NCI-H510A treated with DMSO at 0.1 percent for 48 hours (cell line): ENCODE results near the gene ATP8B2.
"Not testable (repeated sequence)": the region's sequence is repeated elsewhere in the genome, so short reads cannot be mapped to it uniquely, and the experiment has no call there.

Experiments used
- DNase-seq: peaks from one replicate; lab custom pipeline; 2025; lab: John Stamatoyannopoulos, UW

ATP8B2 gene

GRCh38 chr1:154323493-154323892, 1.8 kb upstream of the ATP8B2 start:
- no peak for DNase-seq

DNA sequence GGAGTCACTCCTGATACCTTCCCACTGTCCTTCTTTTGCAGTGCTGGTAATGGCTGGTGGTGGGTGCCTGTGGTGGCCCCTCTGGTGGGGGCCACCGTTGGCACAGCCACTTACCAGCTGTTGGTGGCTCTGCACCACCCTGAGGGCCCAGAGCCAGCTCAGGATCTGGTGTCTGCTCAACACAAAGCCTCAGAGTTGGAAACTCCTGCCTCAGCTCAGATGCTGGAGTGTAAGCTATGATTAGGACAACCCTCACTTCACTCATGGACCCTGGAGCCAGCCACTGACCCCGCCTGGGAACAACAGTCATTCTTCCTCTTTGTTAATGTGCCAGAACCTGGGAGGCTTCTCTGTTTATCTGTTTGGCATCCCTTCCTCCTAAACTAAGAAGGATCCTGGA, 1.1 kb upstream of the ATP8B2 start:
- DNase-seq, result no peak

GRCh38 chr1:154325583-154326545, 539 bp downstream of the ATP8B2 start:
- DNase-seq, result peak; percentile 52

DNA sequence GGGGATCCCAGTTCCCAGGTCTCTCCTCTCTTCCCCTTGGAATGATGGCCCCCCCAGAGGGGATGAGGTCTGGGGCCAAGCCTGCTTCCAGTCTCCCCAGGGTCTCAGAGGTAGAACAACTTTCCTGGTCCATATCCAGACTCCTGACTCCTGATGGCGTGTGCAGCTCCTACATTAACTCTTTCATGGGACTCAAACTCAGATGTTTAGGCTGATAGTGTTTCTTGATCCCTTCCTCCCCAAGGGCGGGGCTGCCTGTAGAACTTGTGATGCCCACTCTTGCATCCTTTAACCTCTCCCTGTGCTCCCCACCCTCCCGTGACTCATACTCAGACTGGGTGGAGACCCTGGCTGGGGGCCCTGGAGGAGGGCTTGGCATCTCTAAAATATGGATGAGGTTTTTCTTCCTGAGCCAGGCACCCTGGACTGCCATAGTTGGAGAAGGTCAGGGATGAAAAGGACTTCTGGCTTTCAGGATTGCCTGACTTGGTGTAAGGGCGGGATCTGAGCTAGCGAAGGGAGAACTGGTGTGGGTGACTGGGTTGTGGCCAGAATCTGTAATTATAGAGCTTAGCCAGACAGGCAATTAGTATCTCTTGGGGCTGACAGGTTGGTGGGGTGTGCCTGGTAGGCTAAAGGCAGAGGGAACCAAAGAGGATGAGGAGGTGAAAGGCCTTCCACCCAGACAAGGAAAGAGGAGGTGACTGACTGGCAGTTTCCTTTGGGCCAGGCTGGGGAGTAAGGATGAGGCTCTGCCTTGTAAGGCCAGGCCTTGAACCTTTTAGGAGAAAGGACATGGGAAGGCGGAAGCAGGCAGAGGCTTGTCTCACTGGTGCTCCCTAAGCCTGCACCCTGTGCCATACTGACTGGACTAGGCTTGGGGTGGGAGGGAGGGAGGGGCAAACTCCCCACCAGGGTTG, 1.5 kb downstream of the ATP8B2 start:
- no peak for DNase-seq

- peak; percentile 50 for DNase-seq
Measured at GRCh38 chr1:154327466-154328317, 2.4 kb downstream of the ATP8B2 start.

GRCh38 chr1:154328318-154329151, 3.2 kb downstream of the ATP8B2 start:
- DNase-seq, result peak; percentile 81

DNA sequence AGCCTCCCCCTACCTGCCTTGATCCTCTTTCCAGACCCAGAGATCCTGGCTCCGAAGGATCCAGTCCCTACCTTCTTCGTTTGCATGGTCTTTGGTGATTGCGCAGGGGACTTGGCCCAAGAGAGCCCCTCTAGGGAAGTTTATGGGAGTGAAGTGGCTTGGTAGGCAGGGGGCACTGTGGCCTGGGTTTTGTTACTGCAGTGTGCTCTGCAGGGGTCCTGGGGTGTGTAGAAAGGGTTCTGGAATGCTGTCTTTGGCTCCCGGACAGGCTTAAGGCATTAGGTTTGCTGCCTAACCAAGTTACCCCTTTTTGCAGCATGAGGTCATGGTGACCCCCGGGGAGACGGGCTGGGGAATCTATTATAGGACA, 3.8 kb downstream of the ATP8B2 start:
- DNase-seq, result no peak

DNA sequence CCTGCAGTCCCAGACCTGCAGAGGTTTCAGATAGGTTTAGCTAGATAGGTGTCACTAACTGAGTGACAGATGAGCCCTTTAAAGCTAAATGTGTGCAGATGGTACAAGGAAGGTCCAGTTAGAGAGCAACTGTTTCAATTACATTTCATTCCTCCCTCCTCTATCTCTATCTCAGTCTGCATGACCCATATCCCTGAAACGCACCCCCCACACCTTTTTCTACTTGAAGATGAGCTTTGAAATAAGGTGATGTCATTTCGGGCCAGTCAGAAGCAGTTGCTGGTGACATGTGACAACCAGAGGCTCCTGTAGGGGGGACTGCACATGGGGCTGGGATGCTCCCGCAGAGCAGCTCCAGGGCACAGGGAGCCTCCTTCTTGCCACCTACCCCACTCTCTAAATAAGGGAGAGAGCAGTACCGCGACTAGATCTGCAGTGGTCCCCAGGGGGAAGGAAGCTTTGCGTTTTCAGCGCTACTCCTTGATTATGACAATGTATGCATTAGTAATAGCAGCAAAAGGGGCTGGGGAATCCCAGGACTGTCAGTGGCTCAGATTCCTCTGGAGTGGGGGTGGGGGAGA, 4.3 kb downstream of the ATP8B2 start:
- no peak for DNase-seq

- no peak for DNase-seq
Measured at GRCh38 chr1:154330669-154331068, 5.3 kb downstream of the ATP8B2 start.

DNA sequence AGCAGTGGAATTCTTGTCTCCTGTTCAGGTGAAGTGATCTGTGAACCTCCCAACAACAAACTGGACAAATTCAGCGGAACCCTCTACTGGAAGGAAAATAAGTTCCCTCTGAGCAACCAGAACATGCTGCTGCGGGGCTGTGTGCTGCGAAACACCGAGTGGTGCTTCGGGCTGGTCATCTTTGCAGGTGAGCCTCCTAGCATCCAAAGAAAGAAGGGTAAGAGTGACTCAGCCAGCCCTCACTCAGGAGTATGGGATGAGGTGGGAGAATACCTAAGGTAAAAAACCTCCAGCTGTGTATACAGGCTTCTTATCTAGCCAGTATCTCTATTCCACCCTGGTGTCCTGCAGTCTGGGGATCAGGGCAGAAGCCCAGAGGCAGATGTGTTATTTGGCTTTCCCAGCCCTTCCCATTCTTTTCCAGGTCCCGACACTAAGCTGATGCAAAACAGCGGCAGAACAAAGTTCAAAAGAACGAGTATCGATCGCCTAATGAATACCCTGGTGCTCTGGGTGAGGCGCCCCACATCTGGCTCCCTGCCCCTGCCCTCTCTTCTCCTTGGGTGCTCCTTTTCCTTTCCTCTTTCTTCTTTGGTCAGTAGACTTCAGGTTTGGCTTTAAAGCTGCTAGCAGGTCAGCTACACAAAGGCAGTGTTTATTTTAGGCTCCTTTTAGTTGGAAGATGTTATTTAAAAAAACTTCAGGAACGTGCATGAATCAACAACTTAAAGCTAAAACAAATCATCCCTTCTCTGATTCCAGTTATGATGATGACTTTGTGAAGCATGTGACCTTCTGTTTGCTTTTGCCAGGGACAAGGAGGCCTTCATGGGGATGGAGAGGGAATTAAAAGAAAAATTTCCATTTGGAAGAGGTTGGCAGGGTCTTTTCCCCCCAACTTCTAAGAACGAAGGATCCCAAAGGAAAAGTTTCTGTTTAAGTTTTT, 9.0 kb downstream of the ATP8B2 start:
- DNase-seq, result no peak

- peak; percentile 87 for DNase-seq
Measured at GRCh38 chr1:154335025-154335714, 9.8 kb downstream of the ATP8B2 start.

GRCh38 chr1:154337253-154337894, 12.0 kb downstream of the ATP8B2 start:
- no peak for DNase-seq

GRCh38 chr1:154338875-154339274, 13.6 kb downstream of the ATP8B2 start:
- no peak for DNase-seq

- not testable (repeated sequence) for DNase-seq
Measured at GRCh38 chr1:154341366-154341765, 16.0 kb downstream of the ATP8B2 start.

DNA sequence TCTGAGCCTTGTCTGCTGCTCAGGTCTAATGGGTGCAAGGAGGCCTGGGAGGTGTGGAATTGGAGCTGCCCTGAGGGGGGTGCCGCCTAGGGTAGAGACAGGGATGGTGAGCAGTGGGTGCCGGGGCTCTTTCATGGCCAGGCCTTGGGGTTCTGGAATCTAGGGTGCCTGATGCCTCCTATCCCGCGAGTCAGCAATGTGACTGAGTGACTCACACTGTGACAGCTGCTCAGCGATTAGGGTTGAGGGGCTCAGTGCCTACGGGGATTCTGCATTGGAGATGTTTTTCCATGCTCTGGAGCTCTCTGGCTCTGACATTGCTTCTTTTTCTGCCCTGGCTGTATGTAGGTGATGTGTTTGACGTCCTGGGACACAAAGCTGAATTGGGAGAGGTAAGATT, 16.8 kb downstream of the ATP8B2 start:
- DNase-seq, result no peak

DNA sequence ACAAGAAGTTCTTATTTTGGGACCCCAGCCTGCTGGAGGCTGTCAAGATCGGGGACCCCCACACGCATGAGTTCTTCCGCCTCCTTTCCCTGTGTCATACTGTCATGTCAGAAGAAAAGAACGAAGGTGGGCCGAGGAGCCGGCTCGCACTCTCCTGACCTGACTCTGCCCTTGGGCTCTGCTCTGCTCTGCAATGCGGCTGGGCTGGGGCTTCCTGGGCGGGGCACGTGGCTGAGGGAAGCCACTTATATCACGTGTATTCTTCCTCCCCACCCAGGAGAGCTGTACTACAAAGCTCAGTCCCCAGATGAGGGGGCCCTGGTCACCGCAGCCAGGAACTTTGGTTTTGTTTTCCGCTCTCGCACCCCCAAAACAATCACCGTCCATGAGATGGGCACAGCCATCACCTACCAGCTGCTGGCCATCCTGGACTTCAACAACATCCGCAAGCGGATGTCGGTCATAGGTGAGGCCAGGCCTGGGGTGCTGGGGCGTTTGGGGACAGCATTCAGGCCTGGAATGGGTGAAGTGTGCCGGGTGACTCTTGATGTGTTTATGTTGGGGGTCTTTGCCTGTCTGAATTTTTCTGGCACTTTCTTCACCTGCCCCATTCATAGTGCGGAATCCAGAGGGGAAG, 17.6 kb downstream of the ATP8B2 start:
- DNase-seq, result no peak

DNA sequence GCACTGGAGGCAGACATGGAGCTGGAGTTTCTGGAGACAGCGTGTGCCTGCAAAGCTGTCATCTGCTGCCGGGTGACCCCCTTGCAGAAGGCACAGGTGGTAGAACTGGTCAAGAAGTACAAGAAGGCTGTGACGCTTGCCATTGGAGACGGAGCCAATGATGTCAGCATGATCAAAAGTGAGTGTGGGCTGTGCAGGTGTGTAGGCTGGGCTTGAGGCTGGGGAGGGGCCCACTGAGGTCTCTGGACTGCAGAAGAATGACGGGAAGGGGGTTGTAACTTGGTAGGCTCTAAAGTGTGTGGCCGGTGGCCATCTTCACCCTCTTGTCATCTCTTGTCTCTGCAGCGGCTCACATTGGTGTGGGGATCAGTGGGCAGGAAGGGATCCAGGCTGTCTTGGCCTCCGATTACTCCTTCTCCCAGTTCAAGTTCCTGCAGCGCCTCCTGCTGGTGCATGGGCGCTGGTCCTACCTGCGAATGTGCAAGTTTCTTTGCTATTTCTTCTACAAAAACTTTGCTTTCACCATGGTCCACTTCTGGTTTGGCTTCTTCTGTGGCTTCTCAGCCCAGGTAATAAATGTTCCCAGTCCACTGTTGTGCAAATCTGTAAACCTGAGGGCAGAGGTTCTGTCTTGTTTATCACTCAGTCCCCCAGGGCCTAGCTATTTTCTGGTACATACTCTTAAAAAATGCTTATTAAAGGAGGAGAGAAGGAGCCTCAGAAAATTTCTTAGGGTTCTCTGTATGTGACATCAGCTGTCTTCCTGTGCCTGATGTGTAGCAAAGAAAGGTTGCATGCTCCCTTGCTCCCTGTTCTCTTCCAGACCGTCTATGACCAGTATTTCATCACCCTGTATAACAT, 19.9 kb downstream of the ATP8B2 start:
- peak; percentile 4 for DNase-seq
